GM12872 (cell line): ENCODE data around the gene TMEM212.

Experiments used
- CTCF ChIP-seq: IDR thresholded peaks from 3 replicates; pipeline ENCODE4 v1.5.1; 2011; ENCODE audit warnings: low read depth, mild to moderate bottlenecking, low read length, moderate library complexity; ENCODE audit not compliant: insufficient read depth

Gene TMEM212

DNA sequence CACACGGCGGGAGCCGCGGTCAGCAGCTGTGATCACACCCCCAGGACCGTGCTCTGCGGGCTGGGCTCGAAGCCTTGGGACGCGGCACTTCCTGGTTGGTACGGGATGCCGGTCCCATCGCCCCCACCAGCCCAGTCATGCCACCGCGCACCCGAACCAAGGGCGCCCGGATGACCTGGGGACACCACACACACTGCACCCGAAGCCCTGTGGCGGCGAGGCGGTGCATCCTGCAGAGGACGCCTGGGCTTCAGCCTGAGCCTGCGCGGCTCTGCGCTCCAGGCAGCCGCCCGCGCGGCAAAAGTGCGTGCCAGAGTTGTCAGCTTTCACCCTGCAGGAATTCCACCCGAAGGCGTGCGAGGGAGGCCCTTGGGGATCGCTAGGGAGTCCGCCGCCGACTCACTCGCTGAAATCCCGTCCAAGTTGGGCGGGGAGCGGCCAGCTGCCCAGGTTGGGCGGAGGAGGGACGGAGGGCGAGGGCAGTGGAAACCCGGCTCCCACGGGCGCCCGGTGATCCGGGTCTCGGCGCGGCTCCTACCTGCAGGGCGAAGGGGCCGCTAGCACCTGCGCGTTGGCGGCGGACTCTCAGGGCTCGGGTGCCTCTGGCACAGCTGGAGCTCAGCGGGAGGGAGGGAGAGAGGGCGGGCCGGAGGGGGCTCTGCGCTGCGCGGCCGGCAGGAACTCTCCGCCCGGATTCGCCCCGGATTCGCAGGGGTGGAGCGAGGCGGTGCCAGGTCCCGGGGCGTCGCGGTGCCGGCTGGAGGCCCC is 33.1 kb upstream of the TMEM212 start, which contains the start of gene PLD1:
PLD1 (minus strand) TSS at position 623 of the 768 bp plus-strand sequence. CDS start 72,432 bp downstream, outside the sequence.
- TF ChIP-seq CTCF: 0 out of 3 replicates have a peak, but pooled peaks have one; percentile 5

GRCh38 chr3:171810629-171811294 is 32.4 kb upstream of the TMEM212 start:
- TF ChIP-seq CTCF: no peak

DNA sequence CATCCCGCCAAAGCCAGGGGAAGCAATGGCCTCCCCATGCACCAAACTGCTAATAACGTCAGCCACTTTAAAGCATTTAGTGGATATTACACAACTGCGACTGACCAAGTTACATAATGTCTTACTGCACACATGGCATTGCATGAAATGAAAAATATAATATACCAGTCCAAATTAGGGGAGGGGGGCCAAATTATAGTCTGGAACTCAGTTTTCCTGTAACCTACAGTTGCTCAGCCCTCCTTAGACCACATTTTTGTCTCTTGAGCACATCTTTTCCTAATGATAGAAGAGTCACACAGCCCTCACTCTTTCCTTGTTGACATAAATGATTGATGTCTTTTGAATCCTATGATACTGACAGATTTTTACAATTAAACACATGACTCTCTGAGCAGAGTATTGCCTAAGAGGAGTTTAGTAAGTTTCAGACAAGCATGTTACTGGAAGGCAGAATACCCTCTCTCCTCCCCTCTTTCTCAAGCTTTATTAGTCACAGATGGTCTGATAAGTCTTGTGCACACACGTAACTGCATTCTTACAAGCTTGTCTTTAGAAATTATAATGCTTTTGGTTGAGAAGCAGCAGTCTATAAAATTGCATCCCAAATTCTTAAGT is 31.7 kb upstream of the TMEM212 start:
- TF ChIP-seq CTCF: no peak

DNA sequence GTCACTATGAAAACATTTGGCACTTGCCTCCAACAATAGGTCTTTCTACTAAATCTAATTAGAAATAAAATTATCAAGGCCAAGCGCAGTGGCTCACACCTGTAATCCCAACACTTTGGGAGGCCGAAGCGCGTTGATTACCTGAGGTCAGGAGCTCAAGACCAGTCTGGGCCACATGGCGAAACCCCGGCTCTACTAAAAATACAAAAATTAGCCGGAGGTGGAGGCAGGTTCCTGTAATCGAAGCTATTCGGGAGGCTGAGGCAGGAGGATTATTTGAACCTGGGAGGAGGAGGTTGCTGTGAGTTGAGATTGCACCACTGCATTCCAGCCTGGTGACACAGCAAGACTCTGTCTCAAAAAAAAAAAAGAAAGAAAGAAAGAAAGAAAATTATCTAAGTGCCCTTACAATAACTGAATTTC is 31.2 kb upstream of the TMEM212 start:
- TF ChIP-seq CTCF: no peak

DNA sequence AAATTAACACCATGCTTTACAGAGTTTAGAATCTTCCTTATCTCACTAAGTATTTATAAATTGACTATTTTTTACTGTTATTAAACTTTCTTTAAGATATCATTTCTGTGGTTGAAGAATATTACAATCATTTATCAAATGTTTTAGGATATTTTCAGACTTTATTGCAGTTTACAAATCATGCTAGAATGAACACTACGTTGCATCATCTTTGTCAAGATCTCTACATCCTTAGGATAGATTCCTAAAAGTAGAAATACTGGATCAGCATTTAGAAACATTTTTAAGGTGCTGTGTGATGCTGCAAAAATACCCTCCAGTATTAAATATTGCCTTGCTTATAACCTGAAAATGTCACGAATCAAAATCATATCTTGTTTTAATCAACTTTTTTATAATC is 30.3 kb upstream of the TMEM212 start:
- no peak for TF ChIP-seq CTCF

GRCh38 chr3:171813278-171813896 is 29.8 kb upstream of the TMEM212 start:
- TF ChIP-seq CTCF: no peak
